Spleen (tissue), 7 donors: ENCODE results near the gene TMEM174.
"Not testable (repeated sequence)": the region's sequence is repeated elsewhere in the genome, so short reads cannot be mapped to it uniquely, and the experiment has no call there.

Experiments used
- CTCF ChIP-seq, 11 experiments: fragments of 200-600 bp in 7 of 11; fragments of 450-650 bp in 4 of 11; sonication (generic) in 4 of 11; IDR thresholded peaks in 8 of 11; conservative IDR thresholded peaks in 3 of 11; 1 replicate in 7 of 11; 2 replicates in 4 of 11; pipeline versions ENCODE4 v1.4.0 to v1.8.0; 2016 to 2021; ENCODE audit warnings: antibody characterized with exemption in 11 of 11, inconsistent platforms in 4 of 11, mild to moderate bottlenecking in 1 of 11
- POLR2A ChIP-seq, 3 donors: fragments of 450-650 bp; IDR thresholded peaks; one replicate each; pipeline ENCODE4 v1.5.1; 2017; ENCODE audit warnings: antibody characterized with exemption in 3 of 3, mild to moderate bottlenecking in 1 of 3
- donor health status: DM: no; HTN: no; CAD: no; lungs with moderate emphysema.
- donor health status: DM: no; HTN: no; CAD: no.
- donor health status: DM: no; HTN: no; CAD: no.

GRCh38 chr5:73219336-73219735 lies 46.3 kb downstream of the TMEM174 start:
- not testable (repeated sequence) for TF ChIP-seq CTCF (IDR thresholded peaks at IDR 0.05 in 8 of 11, conservative IDR thresholded peaks at IDR 0.05 in 3 of 11); POLR2A (IDR thresholded peaks at IDR 0.05)
